ENCODE results near the gene SBF2. TPM values are rescaled to one million over a fixed set of nuclear protein-coding genes. Genes with fewer than 3 reads are reported as not detected.

SBF2 gene
- total RNA-seq, 4 donors from 2014 or later, result 53.8 to 125 (median 76.4) TPM

- ATAC-seq (ENCODE audit: low FRiP score) (peak; percentile 50), DNase-seq (ENCODE audit: low spot score) (no peak)
- TF ChIP-seq, protein P1, sequence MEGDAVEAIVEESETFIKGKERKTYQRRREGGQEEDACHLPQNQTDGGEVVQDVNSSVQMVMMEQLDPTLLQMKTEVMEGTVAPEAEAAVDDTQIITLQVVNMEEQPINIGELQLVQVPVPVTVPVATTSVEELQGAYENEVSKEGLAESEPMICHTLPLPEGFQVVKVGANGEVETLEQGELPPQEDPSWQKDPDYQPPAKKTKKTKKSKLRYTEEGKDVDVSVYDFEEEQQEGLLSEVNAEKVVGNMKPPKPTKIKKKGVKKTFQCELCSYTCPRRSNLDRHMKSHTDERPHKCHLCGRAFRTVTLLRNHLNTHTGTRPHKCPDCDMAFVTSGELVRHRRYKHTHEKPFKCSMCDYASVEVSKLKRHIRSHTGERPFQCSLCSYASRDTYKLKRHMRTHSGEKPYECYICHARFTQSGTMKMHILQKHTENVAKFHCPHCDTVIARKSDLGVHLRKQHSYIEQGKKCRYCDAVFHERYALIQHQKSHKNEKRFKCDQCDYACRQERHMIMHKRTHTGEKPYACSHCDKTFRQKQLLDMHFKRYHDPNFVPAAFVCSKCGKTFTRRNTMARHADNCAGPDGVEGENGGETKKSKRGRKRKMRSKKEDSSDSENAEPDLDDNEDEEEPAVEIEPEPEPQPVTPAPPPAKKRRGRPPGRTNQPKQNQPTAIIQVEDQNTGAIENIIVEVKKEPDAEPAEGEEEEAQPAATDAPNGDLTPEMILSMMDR (IDR thresholded peaks at IDR 0.05), result no peak
Observed at GRCh38 chr11:9754010-9754471, 540.0 kb downstream of the SBF2 start.

DNA sequence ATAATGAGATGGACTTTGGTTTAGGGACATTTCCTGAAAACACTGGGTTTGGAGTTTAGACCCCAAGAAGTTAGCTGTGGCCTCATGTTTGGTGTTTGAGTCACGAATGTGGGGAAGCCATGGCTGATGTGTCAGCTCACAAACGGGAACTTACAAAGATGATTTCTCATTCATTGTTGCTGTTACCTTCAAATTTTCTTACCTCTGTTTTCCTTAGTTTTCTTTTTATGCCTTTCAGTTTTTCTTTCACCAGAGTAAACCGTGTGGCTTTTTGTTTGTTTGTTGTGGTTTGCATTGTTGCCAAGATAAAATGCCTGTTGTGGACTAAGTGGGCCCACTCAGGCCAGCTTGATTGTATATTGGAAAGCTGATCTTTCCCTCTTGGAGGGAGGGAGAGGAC is 541.0 kb downstream of the SBF2 start:
- TF ChIP-seq, protein P1 (IDR thresholded peaks at IDR 0.05), result no peak
- ATAC-seq (ENCODE audit: low FRiP score) (no peak), DNase-seq (ENCODE audit: low spot score) (no peak)

DNA sequence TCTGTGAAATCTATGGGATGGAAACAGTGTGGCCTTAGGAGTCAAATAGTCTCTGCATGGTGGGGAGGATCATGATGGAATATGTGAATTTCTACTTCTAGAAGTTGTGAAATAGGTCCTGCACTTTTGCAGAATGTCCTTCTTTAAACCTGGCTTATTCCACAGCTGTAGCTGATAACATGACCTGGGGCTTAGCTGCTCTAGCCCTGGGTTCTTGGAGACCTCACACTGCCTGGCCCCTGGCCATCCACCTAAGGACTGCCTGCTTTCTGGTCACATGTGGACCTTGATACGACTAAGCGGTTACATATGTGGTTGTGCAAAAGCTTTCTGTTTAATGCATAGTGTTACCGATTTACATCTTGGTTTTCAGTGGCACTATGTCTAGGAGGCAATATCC is 541.9 kb downstream of the SBF2 start:
- TF ChIP-seq, protein P1 (IDR thresholded peaks at IDR 0.05), result no peak
- DNase-seq (ENCODE audit: low spot score) (no peak), ATAC-seq (ENCODE audit: low FRiP score) (no peak)

DNA sequence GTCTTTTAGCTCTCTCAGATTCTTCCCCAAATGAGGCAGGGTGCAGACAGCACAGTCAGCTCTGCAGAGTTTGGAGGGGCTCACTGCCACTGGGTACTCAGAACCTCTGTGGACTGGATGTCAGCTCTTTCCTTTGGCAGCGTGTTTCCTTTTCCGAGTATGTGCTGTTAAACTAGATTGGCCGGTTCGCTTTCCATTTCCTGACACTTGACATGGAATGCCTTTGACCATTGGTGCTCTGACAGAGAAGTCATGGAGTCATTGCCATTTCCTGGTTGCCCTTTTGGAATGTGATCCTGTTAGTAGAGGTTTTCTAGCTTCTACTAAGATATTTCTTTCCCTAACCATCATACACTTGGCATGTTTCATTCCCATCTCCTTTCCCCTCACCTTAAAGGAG is 543.5 kb downstream of the SBF2 start:
- no peak for DNase-seq (ENCODE audit: low spot score)
- TF ChIP-seq, protein P1 (IDR thresholded peaks at IDR 0.05), result no peak
- no peak for ATAC-seq (ENCODE audit: low FRiP score)

DNA sequence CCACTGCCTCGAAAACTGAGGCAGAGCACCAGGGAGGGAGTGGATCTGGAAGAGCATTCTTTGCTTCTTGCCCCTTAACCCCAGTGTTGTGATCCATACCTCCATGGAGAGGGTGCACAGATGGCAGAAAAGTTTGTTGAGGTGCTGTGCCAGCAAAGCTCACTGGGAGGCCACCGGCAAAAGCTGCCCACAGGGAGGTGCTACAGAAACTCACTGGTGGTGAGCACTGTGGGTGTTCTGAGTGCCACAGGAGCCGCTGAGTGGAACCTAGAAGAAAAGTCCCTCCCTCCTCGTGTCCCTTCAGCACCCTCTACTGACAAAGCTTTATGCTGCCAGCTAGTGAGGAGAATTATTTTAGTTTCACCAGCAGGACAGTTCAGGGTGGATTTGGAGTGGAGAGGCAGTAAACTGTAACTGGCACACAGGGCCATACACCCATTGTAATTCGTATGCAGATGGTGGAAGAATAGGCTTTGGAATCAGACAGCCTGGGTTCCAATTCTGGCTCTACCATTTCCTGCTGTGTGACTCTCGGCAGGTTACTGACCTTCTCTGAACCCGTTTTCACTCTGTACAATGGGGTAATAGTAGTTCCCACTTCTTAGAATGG is 545.6 kb downstream of the SBF2 start:
- peak; percentile 54 for ATAC-seq (ENCODE audit: low FRiP score)
- DNase-seq (ENCODE audit: low spot score), result no peak
- TF ChIP-seq, protein P1 (IDR thresholded peaks at IDR 0.05), result peak in 1 of 3 donors; percentile 24

- TF ChIP-seq, protein P1 (IDR thresholded peaks at IDR 0.05), result no peak
- ATAC-seq (ENCODE audit: low FRiP score), result no peak
- no peak for DNase-seq (ENCODE audit: low spot score)
Observed at GRCh38 chr11:9747828-9748227, 546.2 kb downstream of the SBF2 start.

GRCh38 chr11:9747229-9747628 is 546.8 kb downstream of the SBF2 start:
- ATAC-seq (ENCODE audit: low FRiP score), result no peak
- DNase-seq (ENCODE audit: low spot score), result no peak
- TF ChIP-seq, protein P1 (IDR thresholded peaks at IDR 0.05), result no peak
